ENCODE data around the gene TCP11L1.
A peak's percentile ranks its signal among the peaks of the same experiment; 100 is the strongest.
"Not testable (repeated sequence)": the region's sequence is repeated elsewhere in the genome, so short reads cannot be mapped to it uniquely, and the experiment has no call there.

Gene TCP11L1

GRCh38 chr11:33065445-33066178 is 26.2 kb downstream of the TCP11L1 start:
- DNase-seq (ENCODE audit: low read depth in 3 of 3) = peak; percentile 42 to 71 (median 65)

- DNase-seq (ENCODE audit: low read depth in 3 of 3) = no peak
Measured at GRCh38 chr11:33067294-33067693, 27.9 kb downstream of the TCP11L1 start.

DNA sequence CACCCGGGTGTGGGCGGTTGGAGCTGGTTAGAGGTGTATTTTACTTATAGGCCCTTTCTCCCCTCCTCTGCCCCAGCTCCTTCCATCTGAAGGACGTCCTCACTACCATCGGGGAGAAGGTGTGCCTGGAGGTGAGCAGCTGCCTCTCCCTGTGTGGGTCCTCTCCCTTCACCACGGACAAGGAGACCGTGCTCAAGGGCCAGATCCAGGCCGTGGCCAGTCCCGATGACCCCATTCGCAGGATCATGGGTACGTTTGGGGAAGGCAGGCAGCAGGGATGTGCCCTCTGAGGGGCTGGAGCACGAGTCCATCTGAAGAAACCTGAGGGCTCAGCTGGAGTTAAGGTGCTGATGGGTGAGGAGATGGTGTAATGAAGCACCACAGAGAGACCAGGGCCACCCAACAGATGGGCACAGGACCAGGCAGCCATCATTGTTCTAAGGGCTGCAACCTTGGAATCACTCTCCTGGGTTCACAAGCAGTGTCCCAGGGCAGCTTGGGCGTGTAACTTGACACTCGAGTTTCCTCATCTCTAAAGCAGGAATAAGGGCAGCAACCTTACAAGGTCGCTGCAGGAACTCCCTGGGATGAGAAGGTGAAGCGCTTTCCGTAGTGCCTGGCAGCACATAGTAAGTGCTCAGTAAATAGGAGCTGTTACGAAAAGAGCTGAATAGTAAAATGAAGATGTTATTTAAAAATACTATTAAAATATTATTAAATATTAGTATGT is 29.4 kb downstream of the TCP11L1 start:
- DNase-seq (ENCODE audit: low read depth in 3 of 3) = no peak

DNA sequence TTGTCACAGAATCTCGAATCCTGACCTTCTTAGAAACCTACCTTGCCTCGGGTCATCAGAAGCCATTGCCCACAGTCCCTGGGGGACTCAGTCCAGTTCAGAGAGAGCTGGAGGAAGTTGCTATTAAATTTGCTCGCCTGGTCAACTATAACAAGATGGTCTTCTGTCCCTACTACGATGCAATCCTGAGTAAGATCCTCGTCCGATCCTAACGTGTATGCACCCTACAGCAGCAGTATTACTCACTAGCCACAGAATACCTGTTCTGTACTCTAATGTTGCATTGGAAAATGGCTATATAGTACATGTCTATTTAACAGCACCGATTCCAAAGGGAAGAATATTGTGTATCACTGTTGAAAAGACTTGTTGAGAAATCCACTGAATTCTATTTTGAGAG is 33.1 kb downstream of the TCP11L1 start:
- no peak for DNase-seq (ENCODE audit: low read depth in 3 of 3)

DNA sequence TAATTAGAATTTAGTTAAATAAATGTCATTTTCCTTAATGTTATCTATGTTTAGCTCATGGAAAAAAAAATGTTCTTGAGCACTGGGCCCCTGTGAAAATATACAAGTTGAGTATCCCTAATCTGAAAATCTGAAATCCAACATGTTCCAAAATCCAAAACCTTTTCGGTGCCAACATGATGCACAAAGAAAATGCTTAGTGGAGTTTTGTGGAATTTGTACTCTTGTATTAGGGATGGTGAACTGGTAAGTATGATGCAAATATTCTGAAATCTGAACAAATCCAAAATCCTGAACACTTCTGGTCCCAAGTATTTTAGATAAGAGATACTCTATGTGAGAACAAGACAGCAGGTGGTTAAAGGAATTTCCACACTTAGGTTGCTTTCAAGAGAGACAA is 44.5 kb downstream of the TCP11L1 start:
- no peak for DNase-seq (ENCODE audit: low read depth in 3 of 3)

- no peak for DNase-seq (ENCODE audit: low read depth in 3 of 3)
Measured at GRCh38 chr11:33086017-33086416, 46.6 kb downstream of the TCP11L1 start.

- no peak for DNase-seq (ENCODE audit: low read depth in 3 of 3)
Measured at GRCh38 chr11:33089776-33090175, 50.4 kb downstream of the TCP11L1 start.

DNA sequence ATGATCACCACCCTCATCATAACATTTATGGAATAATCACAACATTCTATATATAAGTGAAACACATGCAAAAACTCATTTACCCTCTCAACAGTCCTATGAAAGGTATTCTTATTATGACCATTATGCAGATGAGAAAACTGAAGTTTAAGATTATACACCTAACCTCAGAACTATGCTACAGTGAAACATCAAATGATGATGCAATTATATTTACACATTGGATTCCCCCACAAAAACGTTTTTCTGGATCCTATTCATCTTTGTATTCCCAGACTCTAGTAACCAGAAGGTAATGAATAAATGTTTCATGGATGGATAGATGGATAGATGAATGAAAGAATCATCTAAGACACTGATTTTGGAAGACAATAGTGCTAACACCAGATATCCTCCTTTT is 54.8 kb downstream of the TCP11L1 start:
- DNase-seq (ENCODE audit: low read depth in 3 of 3) = no peak

DNA sequence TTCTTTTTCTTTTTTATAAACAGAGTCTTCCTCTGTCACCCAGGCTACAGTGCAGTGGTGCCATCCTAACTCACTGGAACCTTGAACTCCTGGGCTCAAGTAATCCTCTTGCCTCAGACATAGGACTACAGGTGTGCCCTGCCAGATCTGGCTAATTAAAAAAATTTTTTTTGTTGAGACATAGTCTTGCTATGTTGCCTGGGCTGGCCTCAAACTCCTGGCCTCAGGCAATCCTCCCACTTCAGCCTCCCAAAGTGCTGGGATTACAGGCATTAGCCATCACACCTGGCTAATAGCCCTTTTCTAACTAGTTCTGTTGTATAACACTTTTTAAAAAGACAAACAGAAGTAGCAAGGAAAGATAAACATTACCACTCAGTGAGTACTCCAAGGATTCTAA is 64.5 kb downstream of the TCP11L1 start:
- no peak for DNase-seq (ENCODE audit: low read depth in 3 of 3)

DNA sequence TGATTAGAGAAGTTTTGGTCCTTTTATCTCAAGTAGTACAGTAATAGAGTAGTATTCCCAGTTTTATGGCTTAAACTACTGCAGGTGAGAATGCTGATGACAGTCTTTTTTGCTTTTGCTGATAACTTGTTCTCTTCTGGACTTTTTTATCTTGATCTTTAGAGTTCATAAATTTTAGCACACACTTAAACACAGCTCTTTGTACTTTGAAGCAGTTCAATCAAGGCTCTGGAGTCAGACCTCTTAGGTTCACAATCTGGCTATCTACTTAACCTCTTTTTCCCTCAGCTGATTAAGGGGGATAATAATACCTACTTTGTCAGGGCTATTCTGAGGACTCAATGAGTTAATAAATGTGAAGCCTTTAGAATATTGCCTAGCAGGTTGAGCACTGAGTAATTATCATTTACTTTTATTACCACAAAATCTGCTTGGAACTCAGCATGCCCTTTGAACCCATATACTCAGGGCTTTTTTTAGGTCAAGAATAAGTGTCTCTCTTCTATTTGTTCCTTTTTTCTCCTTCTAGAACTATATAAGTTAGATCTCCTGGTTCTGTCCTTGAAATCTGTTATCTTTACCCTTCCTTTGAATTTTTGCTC is 70.0 kb downstream of the TCP11L1 start:
- DNase-seq (ENCODE audit: low read depth in 3 of 3) = no peak

GRCh38 chr11:33110083-33110482 is 70.7 kb downstream of the TCP11L1 start:
- no peak for DNase-seq (ENCODE audit: low read depth in 3 of 3)

GRCh38 chr11:33116535-33116934 is 77.2 kb downstream of the TCP11L1 start:
- DNase-seq (ENCODE audit: low read depth in 3 of 3) = no peak

DNA sequence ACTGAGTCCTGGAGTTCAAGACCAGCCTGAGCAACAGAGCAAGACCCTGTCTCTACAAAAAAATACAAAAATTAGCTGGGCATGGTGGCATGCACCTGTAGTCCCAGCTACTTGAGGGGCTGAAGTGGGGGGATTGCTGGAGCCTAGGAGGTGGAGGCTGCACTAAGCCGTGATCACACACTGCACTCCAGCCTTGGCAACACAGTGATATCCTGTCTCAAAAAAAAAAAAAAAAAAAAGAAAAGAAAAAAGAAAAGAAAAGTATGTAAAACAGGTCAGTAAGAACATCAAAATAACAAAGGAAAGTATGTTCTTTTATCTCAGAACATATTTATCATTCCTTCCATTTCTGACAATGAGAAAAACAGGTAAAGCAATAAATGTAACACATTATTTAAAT is 83.3 kb downstream of the TCP11L1 start:
- DNase-seq (ENCODE audit: low read depth in 3 of 3) = not testable (repeated sequence)
